ENCODE measurements around the gene ADARB1.

The ADARB1 gene

GRCh38 chr21:45262041-45262581 lies 187.7 kb downstream of the ADARB1 start (continued):
- TF ChIP-seq PRDM2 (tag by site-specific recombination; IDR thresholded peaks at IDR 0.05; ENCODE audit: borderline replicate concordance) (no peak), ZBTB21 (tag by site-specific recombination; IDR thresholded peaks at IDR 0.05) (no peak), ZNF248 (tag by site-specific recombination; IDR thresholded peaks at IDR 0.05) (no peak), ZNF211 (tag by site-specific recombination; IDR thresholded peaks at IDR 0.05; ENCODE audit: low read depth) (no peak), ZNF155 (tag by site-specific recombination; IDR thresholded peaks at IDR 0.05) (no peak), ZNF223 (tag by site-specific recombination; IDR thresholded peaks at IDR 0.05) (no peak), ZNF639 (tag by site-specific recombination; IDR thresholded peaks at IDR 0.05) (no peak), OSR2 (tag by site-specific recombination; IDR thresholded peaks at IDR 0.05) (no peak), ZSCAN4 (tag by site-specific recombination; IDR thresholded peaks at IDR 0.05) (no peak)
- TF ChIP-seq, protein P1, sequence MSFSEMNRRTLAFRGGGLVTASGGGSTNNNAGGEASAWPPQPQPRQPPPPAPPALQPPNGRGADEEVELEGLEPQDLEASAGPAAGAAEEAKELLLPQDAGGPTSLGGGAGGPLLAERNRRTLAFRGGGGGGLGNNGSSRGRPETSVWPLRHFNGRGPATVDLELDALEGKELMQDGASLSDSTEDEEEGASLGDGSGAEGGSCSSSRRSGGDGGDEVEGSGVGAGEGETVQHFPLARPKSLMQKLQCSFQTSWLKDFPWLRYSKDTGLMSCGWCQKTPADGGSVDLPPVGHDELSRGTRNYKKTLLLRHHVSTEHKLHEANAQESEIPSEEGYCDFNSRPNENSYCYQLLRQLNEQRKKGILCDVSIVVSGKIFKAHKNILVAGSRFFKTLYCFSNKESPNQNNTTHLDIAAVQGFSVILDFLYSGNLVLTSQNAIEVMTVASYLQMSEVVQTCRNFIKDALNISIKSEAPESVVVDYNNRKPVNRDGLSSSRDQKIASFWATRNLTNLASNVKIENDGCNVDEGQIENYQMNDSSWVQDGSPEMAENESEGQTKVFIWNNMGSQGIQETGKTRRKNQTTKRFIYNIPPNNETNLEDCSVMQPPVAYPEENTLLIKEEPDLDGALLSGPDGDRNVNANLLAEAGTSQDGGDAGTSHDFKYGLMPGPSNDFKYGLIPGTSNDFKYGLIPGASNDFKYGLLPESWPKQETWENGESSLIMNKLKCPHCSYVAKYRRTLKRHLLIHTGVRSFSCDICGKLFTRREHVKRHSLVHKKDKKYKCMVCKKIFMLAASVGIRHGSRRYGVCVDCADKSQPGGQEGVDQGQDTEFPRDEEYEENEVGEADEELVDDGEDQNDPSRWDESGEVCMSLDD (tag by site-specific recombination; IDR thresholded peaks at IDR 0.05): no peak
- TF ChIP-seq, protein P2, sequence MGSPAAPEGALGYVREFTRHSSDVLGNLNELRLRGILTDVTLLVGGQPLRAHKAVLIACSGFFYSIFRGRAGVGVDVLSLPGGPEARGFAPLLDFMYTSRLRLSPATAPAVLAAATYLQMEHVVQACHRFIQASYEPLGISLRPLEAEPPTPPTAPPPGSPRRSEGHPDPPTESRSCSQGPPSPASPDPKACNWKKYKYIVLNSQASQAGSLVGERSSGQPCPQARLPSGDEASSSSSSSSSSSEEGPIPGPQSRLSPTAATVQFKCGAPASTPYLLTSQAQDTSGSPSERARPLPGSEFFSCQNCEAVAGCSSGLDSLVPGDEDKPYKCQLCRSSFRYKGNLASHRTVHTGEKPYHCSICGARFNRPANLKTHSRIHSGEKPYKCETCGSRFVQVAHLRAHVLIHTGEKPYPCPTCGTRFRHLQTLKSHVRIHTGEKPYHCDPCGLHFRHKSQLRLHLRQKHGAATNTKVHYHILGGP (tag by site-specific recombination; IDR thresholded peaks at IDR 0.05): no peak

DNA sequence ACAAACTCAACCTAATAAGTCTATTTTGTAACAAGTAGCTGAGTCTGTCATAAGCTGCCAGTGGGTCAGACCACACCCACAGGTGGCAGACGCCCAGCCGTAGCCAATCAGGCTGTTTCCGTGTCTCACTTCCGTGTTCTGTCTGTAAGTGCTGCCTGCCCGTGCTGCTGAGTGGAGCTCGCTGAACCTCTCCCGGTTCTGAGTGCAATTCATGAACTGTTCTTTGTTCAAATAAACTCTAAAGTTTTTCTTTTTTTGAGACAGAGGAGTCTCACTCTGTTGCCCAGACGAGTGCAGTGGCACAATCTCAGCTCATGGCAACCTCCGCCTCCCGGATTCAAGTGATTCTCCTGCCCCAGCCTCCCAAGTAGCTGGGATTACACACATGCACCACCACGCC lies 188.2 kb downstream of the ADARB1 start:
- Histone ChIP-seq H3K27ac (ENCODE audit: extremely low read depth, low read depth, low read length) (no peak overlapping the region), H3K4me3 (ENCODE audit: low read depth, low read length) (no peak overlapping the region), H3K4me1 (ENCODE audit: control insufficient read depth, insufficient read depth, low read length) (no peaks in the 10 kb centered on the region), H3K9me3 (ENCODE audit: control insufficient read depth, insufficient read depth, low read depth, low read length) (no peaks in the 10 kb centered on the region), H3K36me3 (ENCODE audit: control insufficient read depth in 2 of 2, insufficient read depth in 1 of 2, low read length in 2 of 2) (peaks cover 0 to 45% of the 10 kb centered on the region in 2 experiments; a peak in 2 of 3 replicates)
- TF ChIP-seq SCRT2 (tag by site-specific recombination; IDR thresholded peaks at IDR 0.05): 0 out of 2 replicates have a peak, but pooled peaks have one; percentile 19
- no peak for TF ChIP-seq ZBTB20 (tag by site-specific recombination; IDR thresholded peaks at IDR 0.05)
- ChIA-PET POLR2A (interaction anchor here (0.6 to 1.1 kb wide), 2 partner anchors 25 to 760 kb away, joined by 3 read pairs; partner anchors contain the start of gene POFUT2), CTCF (interaction anchor here (1.0 to 1.5 kb wide), 4 partner anchors 9 to 126 kb away, joined by 3 to 4 read pairs (median 4); no protein-coding TSS in a partner anchor)
